HG03432 (cell line): ENCODE data around the gene ADAMTS4.
A peak's percentile ranks its signal among the peaks of the same experiment; 100 is the strongest.

Experiments used
- ATAC-seq: cut with Tn5 transposase; IDR thresholded peaks from one replicate; pipeline ENCODE4 v1.9.1; 2021; ENCODE audit warnings: mild to moderate bottlenecking, moderate library complexity; ENCODE audit not compliant: unreplicated experiment

The ADAMTS4 gene

DNA sequence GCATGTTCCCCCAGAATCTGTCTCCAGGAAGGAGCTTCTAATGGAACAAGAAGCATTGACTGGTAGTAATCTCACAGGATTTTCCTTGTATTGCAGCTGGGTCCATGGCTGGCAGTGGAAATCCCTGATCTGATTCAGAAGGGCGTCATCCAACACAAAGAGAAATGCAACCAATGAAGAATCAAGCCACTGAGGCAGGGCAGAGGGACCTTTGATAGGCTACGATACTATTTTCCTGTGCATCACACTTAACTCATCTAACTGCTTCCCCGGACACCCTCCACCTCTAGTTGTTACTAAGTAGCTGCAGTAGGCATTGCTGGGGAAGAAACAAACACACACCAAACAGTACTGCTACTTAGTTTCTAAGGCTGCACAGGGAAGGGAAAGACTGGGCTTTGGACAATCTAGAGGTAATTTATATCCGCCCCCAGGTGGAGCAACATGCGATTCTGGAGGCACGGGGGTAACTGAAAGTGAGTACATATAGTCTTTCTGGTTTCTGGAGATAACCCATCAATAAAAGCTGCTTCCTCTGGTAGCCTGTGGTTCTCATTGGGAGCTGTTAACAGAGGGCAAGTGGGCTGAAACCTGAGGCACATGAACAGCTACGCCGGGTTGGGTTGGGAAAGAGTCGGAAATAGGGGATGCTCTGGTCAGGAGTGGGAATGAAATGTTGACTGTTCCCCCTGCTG is 40.4 kb downstream of the ADAMTS4 start:
- no peak for ATAC-seq

DNA sequence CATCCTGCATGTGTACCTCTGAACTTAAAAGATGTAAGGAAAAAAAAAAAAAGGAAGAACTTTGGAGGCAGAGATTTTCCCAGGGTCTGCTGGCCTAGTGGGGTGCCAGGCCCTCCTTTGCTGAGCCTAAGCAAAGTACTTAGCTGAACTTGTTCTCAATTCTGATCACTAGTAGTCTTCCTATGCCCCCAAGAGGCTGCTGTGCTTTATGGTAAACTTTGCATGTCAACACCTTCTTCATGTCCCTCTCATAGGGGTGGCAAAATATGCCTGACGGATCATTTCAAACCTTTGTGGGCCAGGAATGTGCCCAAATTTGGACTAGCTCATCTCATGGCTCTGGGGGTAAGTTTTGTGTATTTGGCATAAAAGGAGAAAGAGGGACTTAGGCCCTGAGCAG is 41.0 kb downstream of the ADAMTS4 start:
- no peak for ATAC-seq

DNA sequence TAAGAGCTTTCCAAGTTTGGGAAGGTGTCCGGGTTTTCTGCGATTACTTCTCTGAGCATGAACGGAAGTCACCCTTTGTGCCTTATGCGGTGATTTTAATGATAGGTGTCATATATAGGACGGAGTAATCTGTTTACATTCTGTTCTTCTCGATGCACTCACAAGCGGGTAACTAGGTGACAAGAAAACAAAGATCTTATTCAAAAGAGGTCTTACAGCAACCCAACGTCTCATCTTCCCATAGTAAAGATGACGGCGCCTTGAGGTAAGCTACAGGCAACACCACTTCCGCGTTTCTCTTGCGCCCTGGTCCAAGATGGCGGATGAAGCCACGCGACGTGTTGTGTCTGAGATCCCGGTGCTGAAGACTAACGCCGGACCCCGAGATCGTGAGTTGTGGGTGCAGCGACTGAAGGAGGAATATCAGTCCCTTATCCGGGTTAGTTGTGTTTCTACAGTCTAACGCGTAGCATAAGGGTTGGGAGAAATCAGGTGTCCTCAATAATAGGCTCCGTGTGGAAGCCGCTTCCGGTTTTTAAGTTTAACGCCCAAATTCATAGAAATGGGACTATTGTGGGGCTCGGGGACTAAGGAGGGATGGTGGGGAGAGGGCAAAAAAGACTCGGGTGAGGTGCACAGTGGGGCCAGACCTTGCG is 45.0 kb downstream of the ADAMTS4 start, which contains the start of gene UFC1:
Gene UFC1 (plus strand): TSS at position 297 of the 656 bp plus-strand sequence. CDS start 20 bp downstream, at position 317.
- ATAC-seq, result peak; percentile 90

DNA sequence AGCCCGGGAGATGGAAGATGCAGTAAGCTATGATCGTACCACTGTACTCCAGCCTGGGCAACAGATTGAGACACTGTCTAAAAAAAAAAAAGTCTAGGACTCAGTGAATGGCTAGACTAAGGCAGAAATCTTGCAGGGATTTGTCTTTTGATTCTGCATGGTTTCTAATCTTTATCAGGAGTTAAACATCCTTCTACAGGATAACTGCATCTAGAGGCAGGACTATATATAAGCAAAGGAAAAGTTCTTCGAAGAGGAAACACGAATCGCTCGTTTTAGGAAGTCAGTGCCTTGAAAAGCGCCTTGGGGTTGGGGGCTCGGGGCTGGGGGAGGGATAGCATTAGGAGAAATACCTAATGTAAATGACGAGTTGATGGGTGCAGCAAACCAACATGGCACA is 45.7 kb downstream of the ADAMTS4 start:
- ATAC-seq, result no peak

DNA sequence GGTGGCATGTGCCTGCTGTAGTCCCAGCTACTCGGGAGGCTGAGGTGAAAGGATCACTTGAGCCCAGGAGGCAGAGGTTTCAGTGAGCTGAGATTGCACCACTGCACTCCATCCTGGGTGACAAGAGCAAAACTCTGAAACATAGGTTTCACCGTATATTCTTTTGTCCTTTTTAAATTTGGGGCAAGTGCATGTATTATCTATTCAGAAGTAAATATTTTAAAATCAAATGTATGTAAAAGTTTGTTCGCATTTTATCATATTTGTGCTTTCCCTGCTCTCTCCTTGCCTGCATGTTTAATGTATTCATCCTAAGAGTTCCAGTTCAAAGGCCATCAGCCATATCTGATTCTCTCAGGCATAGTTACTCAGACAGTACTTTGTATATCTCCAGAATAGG is 53.0 kb downstream of the ADAMTS4 start:
- ATAC-seq, result no peak

DNA sequence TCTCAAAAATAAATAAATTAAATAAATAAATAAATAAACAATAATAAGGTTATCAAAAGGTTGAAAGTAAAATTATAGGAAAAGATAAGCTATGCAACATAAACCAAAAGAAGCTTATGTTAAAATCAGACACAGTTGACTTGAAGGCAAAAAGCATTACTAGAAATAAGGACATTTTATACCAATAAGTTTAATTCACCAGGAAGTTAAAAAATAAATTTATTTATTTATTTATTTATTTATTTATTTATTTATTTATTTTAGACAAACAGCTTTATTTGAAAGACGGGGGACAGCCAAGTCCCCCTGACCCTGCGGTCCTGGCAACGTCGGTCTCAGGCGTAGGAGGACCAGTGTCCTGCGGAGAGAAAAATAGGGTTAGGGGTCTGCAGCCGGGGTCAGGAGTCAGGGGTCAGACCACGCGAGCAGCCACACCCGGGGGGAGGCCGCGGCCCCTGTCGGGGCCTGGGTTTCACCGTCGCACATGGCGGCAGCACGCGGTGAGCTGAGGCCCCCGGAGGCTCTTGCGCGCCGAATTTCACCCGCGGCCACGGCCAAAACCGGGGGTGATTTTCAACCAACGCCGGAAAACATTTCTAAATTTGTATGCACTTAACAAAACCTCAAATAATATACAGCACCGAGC is 58.0 kb downstream of the ADAMTS4 start:
- ATAC-seq, result no peak

DNA sequence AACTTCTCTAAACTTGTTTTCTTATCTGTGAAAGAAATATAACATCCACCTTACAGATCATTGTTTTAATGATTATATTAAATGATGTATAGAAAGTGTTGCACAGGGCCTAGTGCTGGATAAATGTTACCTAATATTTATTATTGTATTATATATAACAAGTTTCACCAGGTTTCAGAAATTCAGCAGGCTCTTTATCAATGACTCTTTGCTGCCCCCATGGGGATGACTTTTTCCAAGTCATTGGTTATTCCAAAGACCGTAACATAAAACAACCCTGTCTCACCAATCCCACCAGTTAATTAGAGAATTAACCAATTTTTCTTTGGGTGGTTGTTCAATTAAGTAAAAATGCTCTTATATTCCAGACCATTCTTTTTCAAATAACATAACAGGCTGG is 59.1 kb downstream of the ADAMTS4 start:
- ATAC-seq, result no peak

DNA sequence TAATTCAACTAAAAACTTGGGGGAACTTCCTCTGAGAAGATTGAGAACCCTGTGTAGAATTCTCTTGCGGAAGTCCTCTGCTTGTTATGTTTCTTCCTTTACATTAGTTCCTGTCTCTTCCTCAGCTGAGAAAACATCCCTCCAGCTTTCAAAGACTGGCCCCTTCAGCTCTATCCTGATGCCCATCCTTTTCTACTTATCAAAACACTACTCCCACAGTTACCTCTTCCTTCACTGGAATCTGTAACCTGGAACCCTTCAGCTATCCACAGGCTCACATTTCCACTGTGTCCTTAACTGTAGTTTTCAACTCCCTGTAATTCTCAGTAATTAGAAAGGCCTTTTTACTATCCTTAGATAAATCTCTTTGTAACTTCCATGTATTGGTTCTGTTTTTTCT is 60.4 kb downstream of the ADAMTS4 start:
- ATAC-seq, result no peak

DNA sequence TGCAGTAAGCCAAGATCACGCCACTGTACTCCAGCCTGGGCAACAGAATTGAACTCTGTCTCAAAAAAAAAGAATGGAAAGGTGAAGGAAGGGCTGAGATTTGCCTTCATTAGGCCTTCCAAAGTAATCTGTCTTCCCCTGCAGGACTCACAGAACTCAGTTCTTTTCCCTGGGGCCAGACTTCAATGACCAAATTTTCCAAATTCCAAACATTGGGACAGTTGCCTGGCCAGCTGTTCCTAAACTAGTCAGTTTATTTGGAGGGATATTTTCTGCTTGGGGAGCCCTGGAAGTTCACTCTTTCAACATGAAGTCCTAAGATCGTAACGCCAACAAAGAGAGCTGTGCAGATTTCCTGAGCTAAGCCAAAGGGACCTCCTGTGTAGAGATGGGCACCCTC is 61.0 kb downstream of the ADAMTS4 start:
- ATAC-seq, result no peak
